Mesenchymal stem cell (in vitro differentiated cells and primary cell): ENCODE measurements around the gene IL18.

Source experiments
- DNase-seq: peaks from one replicate; pipeline ENCODE4 v3.0.0-alpha.2; 2013
- H2AFZ ChIP-seq: one replicate; pipeline ENCODE4 v1.6.1; 2013; ENCODE audit warnings: low read depth, mild to moderate bottlenecking, control low read depth, inconsistent platforms, low read length, moderate library complexity
- H2AK5ac ChIP-seq: 2 replicates; pipeline ENCODE4 v1.6.1; 2013; ENCODE audit warnings: low read length, moderate library complexity, mild to moderate bottlenecking, inconsistent platforms; ENCODE audit not compliant: severe bottlenecking
- H2BK120ac ChIP-seq: one replicate; pipeline ENCODE4 v1.6.1; 2013; ENCODE audit warnings: low read depth, mild to moderate bottlenecking, inconsistent platforms, low read length, moderate library complexity
- H2BK12ac ChIP-seq, 2 experiments: one replicate each; pipeline ENCODE4 v1.6.1; 2013; ENCODE audit warnings: inconsistent platforms in 2 of 2, low read length in 2 of 2, mild to moderate bottlenecking in 2 of 2, moderate library complexity in 2 of 2, control low read depth in 1 of 2
- H2BK15ac ChIP-seq: one replicate; pipeline ENCODE4 v1.6.1; 2013; ENCODE audit warnings: mild to moderate bottlenecking, low read depth, inconsistent platforms; ENCODE audit not compliant: poor library complexity, severe bottlenecking
- H2BK5ac ChIP-seq: 2 replicates; pipeline ENCODE4 v1.6.1; 2013; ENCODE audit warnings: low read depth, mild to moderate bottlenecking, low read length, control low read depth, inconsistent platforms; ENCODE audit not compliant: poor library complexity, severe bottlenecking
- H3K14ac ChIP-seq, 2 experiments: one replicate each; pipeline ENCODE4 v1.6.1; 2013; ENCODE audit warnings: inconsistent platforms in 2 of 2, low read length in 2 of 2, control low read depth in 1 of 2, mild to moderate bottlenecking in 1 of 2, moderate library complexity in 1 of 2
- H3K18ac ChIP-seq, 2 experiments: one replicate each; pipeline ENCODE4 v1.6.1; 2013; ENCODE audit warnings: inconsistent platforms in 2 of 2, low read length in 2 of 2, control low read depth in 1 of 2, low read depth in 1 of 2, mild to moderate bottlenecking in 1 of 2
- H3K23ac ChIP-seq, 2 experiments: one replicate each; pipeline ENCODE4 v1.6.1; 2013; ENCODE audit warnings: inconsistent platforms in 2 of 2, low read length in 2 of 2, mild to moderate bottlenecking in 2 of 2, moderate library complexity in 2 of 2, control low read depth in 1 of 2
- H3K27ac ChIP-seq: 2 replicates; pipeline ENCODE4 v1.5.1; 2013; ENCODE audit warnings: mild to moderate bottlenecking, moderate library complexity, low read length, control low read depth, inconsistent platforms; ENCODE audit not compliant: poor library complexity, severe bottlenecking
- H3K27me3 ChIP-seq, 2 experiments: 2 replicates each; pipeline versions ENCODE4 v1.6.1 to v1.7.0; 2013; ENCODE audit warnings: low read length in 2 of 2, mild to moderate bottlenecking in 2 of 2, moderate library complexity in 2 of 2, control low read depth in 1 of 2, inconsistent platforms in 1 of 2; ENCODE audit not compliant: control insufficient read depth in 1 of 2, insufficient read depth in 1 of 2
- H3K36me3 ChIP-seq, 2 experiments: 2 replicates each; pipeline versions ENCODE4 v1.6.1 to v1.7.0; 2013; ENCODE audit warnings: low read length in 2 of 2, control low read depth in 1 of 2, inconsistent platforms in 1 of 2, low read depth in 1 of 2, mild to moderate bottlenecking in 1 of 2; ENCODE audit not compliant: insufficient read depth in 2 of 2, control insufficient read depth in 1 of 2
- H3K4ac ChIP-seq, 2 experiments: one replicate each; pipeline ENCODE4 v1.6.1; 2013; ENCODE audit warnings: inconsistent platforms in 2 of 2, low read length in 2 of 2, mild to moderate bottlenecking in 2 of 2, moderate library complexity in 2 of 2, control low read depth in 1 of 2, low read depth in 1 of 2
- H3K4me1 ChIP-seq: 2 replicates; pipeline ENCODE4 v1.6.1; 2013; ENCODE audit warnings: low read depth, low read length, control low read depth; ENCODE audit not compliant: control insufficient read depth, insufficient read depth
- H3K4me2 ChIP-seq: 2 replicates; pipeline ENCODE4 v1.6.1; 2013; ENCODE audit warnings: low read length, mild to moderate bottlenecking, inconsistent platforms; ENCODE audit not compliant: poor library complexity, severe bottlenecking
- H3K4me3 ChIP-seq, 2 experiments: 2 replicates each; pipeline versions ENCODE4 v1.5.1 to v1.7.0; 2013; ENCODE audit warnings: low read length in 2 of 2, mild to moderate bottlenecking in 2 of 2, control low read depth in 1 of 2, low read depth in 1 of 2; ENCODE audit not compliant: insufficient read depth in 1 of 2
- H3K79me1 ChIP-seq: replicated peaks from 2 replicates; pipeline ENCODE4 v1.6.1; 2013; ENCODE audit warnings: mild to moderate bottlenecking, control low read depth, low read length, inconsistent platforms; ENCODE audit not compliant: poor library complexity, severe bottlenecking
- H3K9ac ChIP-seq: 2 replicates; pipeline ENCODE4 v1.7.0; 2013; ENCODE audit warnings: mild to moderate bottlenecking, low read length, moderate library complexity
- H3K9me3 ChIP-seq: 2 replicates; pipeline ENCODE4 v1.7.0; 2013; ENCODE audit warnings: mild to moderate bottlenecking, low read length; ENCODE audit not compliant: control insufficient read depth
- H4K8ac ChIP-seq: one replicate; pipeline ENCODE4 v1.6.1; 2013; ENCODE audit warnings: inconsistent platforms, mild to moderate bottlenecking, low read length, moderate library complexity
- H4K91ac ChIP-seq: one replicate; pipeline ENCODE4 v1.6.1; 2013; ENCODE audit warnings: mild to moderate bottlenecking, low read length, inconsistent platforms
- WGBS: methylation state at CpG from one replicate; pipeline ENCODE4 v1.1.7; 2013; ENCODE audit warnings: mixed read lengths; 5-methylcytosine and 5-hydroxymethylcytosine counted together

IL18 gene

GRCh38 chr11:112103446-112103845 lies 60.4 kb downstream of the IL18 start:
- Histone ChIP-seq H3K23ac (no peak overlapping the region), H2BK5ac (no peak overlapping the region), H3K27ac (no peak overlapping the region), H3K4ac (no peak overlapping the region), H3K27me3 (no peaks in the 10 kb centered on the region), H3K4me3 (no peak overlapping the region), H2BK15ac (no peak overlapping the region), H3K9me3 (no peaks in the 10 kb centered on the region), H3K36me3 (peaks cover 0 to 3% of the 10 kb centered on the region in 2 experiments), H2AK5ac (no peak overlapping the region), H4K8ac (no peak overlapping the region), H2BK12ac (no peak overlapping the region), H3K4me2 (no peak overlapping the region), H4K91ac (no peak overlapping the region), H2BK120ac (no peak overlapping the region), H3K18ac (no peak overlapping the region), H2AFZ (no peak overlapping the region), H3K14ac (no peak overlapping the region), H3K79me1 (no peaks in the 10 kb centered on the region), H3K4me1 (no peaks in the 10 kb centered on the region), H3K9ac (no peak overlapping the region)
- DNase-seq, result no peak
- 95% methylated on average over 6 of the region's 6 CpGs for WGBS

GRCh38 chr11:112100462-112100861 lies 63.4 kb downstream of the IL18 start:
- no peak overlapping the region for H3K4me2 ChIP-seq
- peak overlapping the region in 1 of 2 experiments; percentile 32 for H2BK12ac ChIP-seq
- no peak overlapping the region for H2AK5ac ChIP-seq
- peak; percentile 73 for DNase-seq
- peak overlapping the region; percentile 46 for H3K27ac ChIP-seq
- no peak overlapping the region for H2BK15ac ChIP-seq
- H3K23ac ChIP-seq, result no peak overlapping the region
- no peak overlapping the region for H3K14ac ChIP-seq
- H3K36me3 ChIP-seq, result peaks cover 5 to 24% of the 10 kb centered on the region in 2 experiments
- no peak overlapping the region for H2AFZ ChIP-seq
- no peak overlapping the region for H3K4me3 ChIP-seq
- peak overlapping the region in 1 of 2 experiments; percentile 72 for H3K18ac ChIP-seq
- H3K27me3 ChIP-seq, result no peaks in the 10 kb centered on the region
- no peak overlapping the region for H3K9ac ChIP-seq
- no peak overlapping the region for H4K8ac ChIP-seq
- H2BK5ac ChIP-seq, result no peak overlapping the region
- 57% methylated on average over 2 of the region's 2 CpGs for WGBS
- peaks cover 2% of the 10 kb centered on the region for H3K79me1 ChIP-seq
- no peak overlapping the region for H2BK120ac ChIP-seq
- no peaks in the 10 kb centered on the region for H3K4me1 ChIP-seq
- no peak overlapping the region for H3K4ac ChIP-seq
- no peaks in the 10 kb centered on the region for H3K9me3 ChIP-seq
- no peak overlapping the region for H4K91ac ChIP-seq

GRCh38 chr11:112097734-112098528 lies 66.0 kb downstream of the IL18 start:
- Histone ChIP-seq H3K36me3 (peaks cover 8 to 44% of the 10 kb centered on the region in 2 experiments), H3K27ac (no peak overlapping the region), H3K79me1 (peaks cover 2% of the 10 kb centered on the region), H3K18ac (no peak overlapping the region), H3K27me3 (no peaks in the 10 kb centered on the region), H3K4me3 (no peak overlapping the region), H3K9ac (no peak overlapping the region), H2BK12ac (no peak overlapping the region), H2BK5ac (no peak overlapping the region), H3K4me1 (no peaks in the 10 kb centered on the region), H3K23ac (no peak overlapping the region), H4K91ac (peak overlapping the region; percentile 27), H2AFZ (no peak overlapping the region), H2AK5ac (no peak overlapping the region), H2BK120ac (no peak overlapping the region), H3K14ac (no peak overlapping the region), H3K4ac (no peak overlapping the region), H3K9me3 (no peaks in the 10 kb centered on the region), H2BK15ac (no peak overlapping the region), H4K8ac (no peak overlapping the region), H3K4me2 (no peak overlapping the region)
- 98% methylated on average over 8 of the region's 11 CpGs for WGBS
- no peak for DNase-seq

GRCh38 chr11:112096194-112096593 lies 67.7 kb downstream of the IL18 start:
- Histone ChIP-seq H3K14ac (no peak overlapping the region), H3K4ac (no peak overlapping the region), H3K23ac (no peak overlapping the region), H2BK12ac (no peak overlapping the region), H3K4me3 (no peak overlapping the region), H3K4me1 (no peaks in the 10 kb centered on the region), H3K36me3 (peaks cover 12 to 61% of the 10 kb centered on the region in 2 experiments), H2BK15ac (no peak overlapping the region), H2BK120ac (no peak overlapping the region), H3K18ac (no peak overlapping the region), H3K9me3 (no peaks in the 10 kb centered on the region), H2BK5ac (no peak overlapping the region), H3K27me3 (no peaks in the 10 kb centered on the region), H2AK5ac (no peak overlapping the region), H2AFZ (no peak overlapping the region), H3K79me1 (peaks cover 7% of the 10 kb centered on the region), H4K91ac (no peak overlapping the region), H3K27ac (no peak overlapping the region), H3K9ac (no peak overlapping the region), H3K4me2 (no peak overlapping the region), H4K8ac (no peak overlapping the region)
- no peak for DNase-seq
